ENCODE results near the gene LENEP. TPM values are rescaled to one million over a fixed set of nuclear protein-coding genes. Genes with fewer than 3 reads are reported as not detected.

Gene LENEP
- total and polyA plus RNA-seq, 2 of the 8 experiments (the other 6 are each of a cell fraction or from before 2014, with no cell fraction given) = 1.3 TPM; not detected in 1

- no peak overlapping the region for H3K9ac ChIP-seq (replicated peaks in 1 of 4; ENCODE audit: extremely low read depth in 1 of 4, low read depth in 3 of 4, low read length in 3 of 4)
- H3K79me2 ChIP-seq (ENCODE audit: control insufficient read depth in 1 of 2, insufficient read depth in 2 of 2, low read length in 2 of 2) = peaks cover 0 to 24% of the 10 kb centered on the region in 2 experiments; a peak in 3 of 4 replicates
These were observed 30.5 kb upstream of the LENEP start for GRCh38 chr1:154962795-154963330.

More at GRCh38 chr1:154962795-154963330, 30.5 kb upstream of the LENEP start:
- Histone ChIP-seq H4K5ac (ENCODE audit: insufficient read length, low read depth, low read length) (no peak overlapping the region), H2BK15ac (ENCODE audit: low read length) (no peak overlapping the region), H3K79me1 (ENCODE audit: low read depth, low read length) (peaks cover 4% of the 10 kb centered on the region), H4K91ac (replicated peaks; ENCODE audit: insufficient read length, low read length) (no peak overlapping the region), H4K8ac (ENCODE audit: extremely low read depth, insufficient read depth, low read length) (no peak overlapping the region), H3K56ac (replicated peaks; ENCODE audit: insufficient read length, low read depth, low read length) (no peak overlapping the region), H3K23me2 (ENCODE audit: low read depth, low read length) (no peaks in the 10 kb centered on the region), H2BK12ac (ENCODE audit: low read depth, low read length) (no peak overlapping the region), H2AK5ac (ENCODE audit: low read depth, low read length) (no peak overlapping the region), H2BK120ac (replicated peaks; ENCODE audit: low read depth, low read length) (no peak overlapping the region), H2BK20ac (ENCODE audit: low read length) (no peak overlapping the region), H3K23ac (ENCODE audit: insufficient read length) (no peak overlapping the region), H3K4ac (replicated peaks; ENCODE audit: insufficient read length, low read depth, low read length) (no peak overlapping the region), H3K27me3 (replicated peaks in 1 of 4; ENCODE audit: control insufficient read depth in 3 of 4, extremely low read depth in 1 of 4, insufficient read depth in 3 of 4, low read length in 3 of 4) (no peaks in the 10 kb centered on the region), H3K9me3 (ENCODE audit: insufficient read depth in 2 of 2, low read depth in 1 of 2, low read length in 1 of 2) (no peaks in the 10 kb centered on the region), H4K20me1 (replicated peaks in 1 of 2; ENCODE audit: control insufficient read depth in 1 of 2, insufficient read depth in 2 of 2, low read length in 2 of 2) (peaks cover 0 to 6% of the 10 kb centered on the region in 2 experiments), H3K4me3 (ENCODE audit: extremely low read depth in 1 of 4, insufficient read depth in 2 of 4, low read depth in 3 of 4, low read length in 4 of 4) (peak overlapping the region in 2 of 4 experiments; percentile 50 to 84; a peak in 2 of 8 replicates), H3K4me2 (ENCODE audit: insufficient read depth in 1 of 2, low read depth in 2 of 2, low read length in 2 of 2) (peak overlapping the region in 1 of 2 experiments; percentile 81; a peak in 3 of 4 replicates), H3K14ac (ENCODE audit: insufficient read length) (no peak overlapping the region), H2BK5ac (ENCODE audit: low read depth, low read length) (no peak overlapping the region), H3K27ac (ENCODE audit: low read depth, low read length) (no peak overlapping the region), H3K4me1 (replicated peaks in 1 of 4; ENCODE audit: control insufficient read depth in 3 of 4, insufficient read depth in 4 of 4, low read length in 3 of 4) (peaks cover 0 to 4% (median 3%) of the 10 kb centered on the region in 4 experiments; a peak in 6 of 7 replicates), H3K18ac (ENCODE audit: extremely low read depth, low read length) (no peak overlapping the region), H3K36me3 (ENCODE audit: control insufficient read depth in 2 of 4, insufficient read depth in 4 of 4, low read length in 3 of 4) (peaks cover 22 to 50% (median 45%) of the 10 kb centered on the region in 4 experiments), H2AFZ (ENCODE audit: low read length) (no peak overlapping the region)
- ChIA-PET CTCF (ENCODE audit: partially characterized antibody) (interaction anchor here (1.0 to 8.2 kb wide), 6 partner anchors 21 to 97 kb away, joined by 3 to 113 read pairs (median 4); partner anchors contain the start of genes FLAD1 and LENEP), POLR2A (ENCODE audit: partially characterized antibody) (interaction anchor here (1.0 to 42.8 kb wide), 5 partner anchors 4 to 52 kb away, joined by 3 to 662 read pairs (median 4); partner anchors contain the start of genes CKS1B, FLAD1, LENEP and PBXIP1)
- TF ChIP-seq RFX5 (IDR thresholded peaks at IDR 0.05; ENCODE audit: borderline replicate concordance, low read depth, low read length) = no peak
- TF ChIP-seq FOSL1 (IDR thresholded peaks at IDR 0.05; ENCODE audit: insufficient read depth, low read depth, low read length) = no peak
- 0 out of 2 replicates have a peak, but pooled peaks have one; percentile 31 for TF ChIP-seq POLR2AphosphoS5 (IDR thresholded peaks at IDR 0.05; ENCODE audit: low read depth, low read length)
- no peak for TF ChIP-seq SRF (IDR thresholded peaks at IDR 0.05; ENCODE audit: low read depth, low read length)
- 70% methylated on average over 6 of the region's 6 CpGs; no CpG with 5 or more reads in 1 of the 2 experiments for WGBS, 2 experiments (ENCODE audit: extremely low coverage in 1 of 2, insufficient coverage in 1 of 2, insufficient read length in 1 of 2, insufficient replicate concordance in 2 of 2, low coverage in 1 of 2, low lambda C conversion rate in 2 of 2, missing lambda C conversion rate in 1 of 2)
- FAIRE-seq (no peak), DNase-seq (ENCODE audit: low read depth in 1 of 2, low spot score in 2 of 2) (no peak)
